Progenitor cell of endocrine pancreas (in vitro differentiated cells): Measurements from ENCODE around the gene PLXDC2. TPM values are rescaled to one million over a fixed set of nuclear protein-coding genes. Genes with fewer than 3 reads are reported as not detected.

Experiments used
- DNase-seq: peaks from one replicate; pipeline ENCODE4 v3.0.0; 2021; ENCODE audit warnings: low spot score; ENCODE audit not compliant: unreplicated experiment
- H3K27ac Mint-ChIP-seq: 2 replicates; pipeline ENCODE4 v1.8.0; 2021; ENCODE audit warnings: mild to moderate bottlenecking, moderate library complexity, mixed read lengths
- H3K27me3 Mint-ChIP-seq: 2 replicates; pipeline ENCODE4 v1.8.0; 2021; ENCODE audit warnings: mixed read lengths
- H3K36me3 Mint-ChIP-seq: 2 replicates; pipeline ENCODE4 v1.8.0; 2022; ENCODE audit warnings: mixed read lengths; ENCODE audit not compliant: insufficient read depth
- H3K4me1 Mint-ChIP-seq: 2 replicates; pipeline ENCODE4 v1.8.0; 2021; ENCODE audit warnings: low read depth, mixed read lengths
- H3K4me3 Mint-ChIP-seq: 2 replicates; pipeline ENCODE4 v1.8.0; 2021; ENCODE audit warnings: low read depth, mild to moderate bottlenecking, moderate library complexity, mixed read lengths
- H3K9me3 Mint-ChIP-seq: 2 replicates; pipeline ENCODE4 v1.8.0; 2021; ENCODE audit warnings: low read depth, mixed read lengths
- total RNA-seq: library from RNA; stranded (reverse); gene quantifications from 2 replicates; pipeline ENCODE4 v1.2.1, GENCODE V29; 2021
- TF ChIP-seq, protein P1 (sequence below): fragments of 200-600 bp; sonication (generic); IDR thresholded peaks from one replicate; pipeline ENCODE4 v1.5.0; 2021; ENCODE audit warnings: antibody characterized with exemption, mild to moderate bottlenecking; ENCODE audit not compliant: unreplicated experiment

The PLXDC2 gene
- total RNA-seq, 1 donor from 2014 or later, result 44.3 TPM

- no peaks in the 10 kb centered on the region for H3K27me3 Mint-ChIP-seq
- peaks cover 28% of the 10 kb centered on the region for H3K9me3 Mint-ChIP-seq
- H3K4me3 Mint-ChIP-seq, result no peak overlapping the region
- H3K36me3 Mint-ChIP-seq, result peaks cover 3% of the 10 kb centered on the region
- no peaks in the 10 kb centered on the region for H3K4me1 Mint-ChIP-seq
- no peak for DNase-seq
- H3K27ac Mint-ChIP-seq, result no peak overlapping the region
- TF ChIP-seq, protein P1, sequence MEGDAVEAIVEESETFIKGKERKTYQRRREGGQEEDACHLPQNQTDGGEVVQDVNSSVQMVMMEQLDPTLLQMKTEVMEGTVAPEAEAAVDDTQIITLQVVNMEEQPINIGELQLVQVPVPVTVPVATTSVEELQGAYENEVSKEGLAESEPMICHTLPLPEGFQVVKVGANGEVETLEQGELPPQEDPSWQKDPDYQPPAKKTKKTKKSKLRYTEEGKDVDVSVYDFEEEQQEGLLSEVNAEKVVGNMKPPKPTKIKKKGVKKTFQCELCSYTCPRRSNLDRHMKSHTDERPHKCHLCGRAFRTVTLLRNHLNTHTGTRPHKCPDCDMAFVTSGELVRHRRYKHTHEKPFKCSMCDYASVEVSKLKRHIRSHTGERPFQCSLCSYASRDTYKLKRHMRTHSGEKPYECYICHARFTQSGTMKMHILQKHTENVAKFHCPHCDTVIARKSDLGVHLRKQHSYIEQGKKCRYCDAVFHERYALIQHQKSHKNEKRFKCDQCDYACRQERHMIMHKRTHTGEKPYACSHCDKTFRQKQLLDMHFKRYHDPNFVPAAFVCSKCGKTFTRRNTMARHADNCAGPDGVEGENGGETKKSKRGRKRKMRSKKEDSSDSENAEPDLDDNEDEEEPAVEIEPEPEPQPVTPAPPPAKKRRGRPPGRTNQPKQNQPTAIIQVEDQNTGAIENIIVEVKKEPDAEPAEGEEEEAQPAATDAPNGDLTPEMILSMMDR, result no peak
These were observed 485.8 kb downstream of the PLXDC2 start for GRCh38 chr10:20302033-20302432.

DNA sequence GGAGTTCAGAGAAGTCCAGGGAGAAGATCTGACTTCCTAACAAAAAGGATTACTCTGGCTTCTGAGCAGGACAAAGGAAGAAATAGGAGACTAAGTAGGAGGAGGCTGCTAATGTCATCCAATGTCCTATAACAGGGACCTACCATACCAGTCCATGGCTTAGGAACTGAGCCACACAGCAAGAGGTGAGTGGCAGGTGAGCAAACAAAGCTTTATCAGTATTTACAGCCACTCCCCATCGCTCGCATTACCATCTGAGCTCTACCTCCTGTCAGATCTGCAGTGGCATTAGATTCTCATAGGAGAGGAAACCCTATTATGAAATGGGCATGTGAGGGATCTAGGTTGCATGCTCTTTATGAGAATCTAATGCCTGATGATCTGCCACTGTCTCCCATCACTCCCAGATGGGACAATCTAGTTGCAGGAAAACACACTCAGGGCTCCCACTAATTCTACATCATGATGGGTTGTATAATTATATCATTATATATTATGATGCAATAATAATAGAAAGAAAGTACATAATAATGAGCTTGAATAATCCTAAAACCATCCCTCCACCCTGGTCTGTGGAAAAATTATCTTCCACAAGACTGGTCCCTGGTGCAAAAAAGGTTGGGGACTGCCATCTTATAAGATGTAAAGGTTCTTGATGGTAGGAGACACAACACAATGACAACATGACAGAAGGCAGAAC, 487.4 kb downstream of the PLXDC2 start:
- Mint-ChIP-seq H3K27ac (no peak overlapping the region), H3K9me3 (peaks cover 19% of the 10 kb centered on the region)

DNA sequence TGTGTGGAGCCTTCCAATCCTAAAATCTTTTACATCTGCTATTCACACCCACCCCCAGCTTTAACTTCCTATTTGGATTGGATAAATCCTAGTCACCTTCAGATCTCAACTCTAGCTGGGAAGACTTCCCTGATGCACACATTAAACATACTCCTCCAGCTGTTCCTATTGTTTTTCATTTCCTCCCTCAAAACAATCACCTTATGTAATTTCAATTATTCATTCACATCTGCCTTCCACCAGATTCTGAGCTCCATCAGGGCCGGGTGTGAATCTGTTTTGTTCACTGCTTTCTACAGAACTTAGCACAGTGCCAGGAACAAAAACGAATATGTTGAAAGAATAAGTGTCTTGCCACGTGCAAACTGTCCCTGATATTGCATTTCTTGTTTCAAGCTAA, 497.4 kb downstream of the PLXDC2 start:
- TF ChIP-seq, protein P1, result no peak
- no peak overlapping the region for H3K27ac Mint-ChIP-seq
- no peak overlapping the region for H3K4me3 Mint-ChIP-seq
- DNase-seq, result no peak
- H3K4me1 Mint-ChIP-seq, result peaks cover 2% of the 10 kb centered on the region
- no peaks in the 10 kb centered on the region for H3K36me3 Mint-ChIP-seq
- no peaks in the 10 kb centered on the region for H3K27me3 Mint-ChIP-seq
- peaks cover 19% of the 10 kb centered on the region for H3K9me3 Mint-ChIP-seq

More for the DNA sequence above, 487.4 kb downstream of the PLXDC2 start:
- no peak for DNase-seq
- Mint-ChIP-seq H3K36me3 (peaks cover 1% of the 10 kb centered on the region), H3K4me3 (no peak overlapping the region), H3K27me3 (no peaks in the 10 kb centered on the region), H3K4me1 (no peaks in the 10 kb centered on the region)
- TF ChIP-seq, protein P1, result no peak

DNA sequence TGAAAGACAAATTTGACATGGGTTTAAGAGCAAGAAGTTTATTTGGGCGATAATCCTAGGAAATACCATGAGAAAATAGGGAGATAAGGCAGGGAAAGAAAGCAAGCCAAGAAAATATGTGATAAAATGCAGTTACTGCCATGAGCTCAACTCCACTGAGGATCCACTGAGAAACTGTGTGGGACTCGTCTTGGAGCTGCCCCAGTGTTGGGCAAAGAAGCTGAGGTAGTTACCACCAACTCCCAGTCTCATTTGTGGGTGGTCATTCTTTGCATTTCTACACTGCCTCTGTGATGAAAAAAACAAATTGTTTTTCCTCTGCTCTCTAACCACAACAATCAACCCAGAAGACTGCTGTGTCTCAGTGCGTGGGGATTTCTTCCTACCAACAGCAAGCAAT, 498.2 kb downstream of the PLXDC2 start:
- no peak overlapping the region for H3K27ac Mint-ChIP-seq
- peaks cover 17% of the 10 kb centered on the region for H3K9me3 Mint-ChIP-seq
- peaks cover 2% of the 10 kb centered on the region for H3K4me1 Mint-ChIP-seq
- no peaks in the 10 kb centered on the region for H3K27me3 Mint-ChIP-seq
- H3K4me3 Mint-ChIP-seq, result no peak overlapping the region
- TF ChIP-seq, protein P1, result no peak
- H3K36me3 Mint-ChIP-seq, result no peaks in the 10 kb centered on the region
- no peak for DNase-seq

DNA sequence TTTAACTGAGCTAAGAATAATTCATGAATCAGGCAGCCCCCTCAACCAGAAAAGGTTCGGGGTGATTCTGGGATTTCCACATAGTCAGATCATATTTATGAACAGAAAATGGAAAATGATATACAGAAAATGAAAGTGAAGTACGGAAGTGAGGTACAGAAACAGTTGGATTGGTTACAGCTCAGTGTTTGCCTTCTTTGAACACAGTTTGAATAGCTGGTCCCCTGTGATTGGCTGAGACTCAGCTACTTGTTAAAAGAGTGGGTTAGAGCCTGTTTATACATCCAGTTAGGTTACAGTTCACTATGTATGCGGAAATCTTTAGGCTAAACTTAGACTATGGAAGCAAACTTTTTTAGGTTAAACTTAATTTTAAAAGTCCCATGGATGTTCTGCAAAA, 511.7 kb downstream of the PLXDC2 start:
- peaks cover 3% of the 10 kb centered on the region for H3K9me3 Mint-ChIP-seq
- no peaks in the 10 kb centered on the region for H3K36me3 Mint-ChIP-seq
- no peak overlapping the region for H3K27ac Mint-ChIP-seq
- no peaks in the 10 kb centered on the region for H3K27me3 Mint-ChIP-seq
- DNase-seq, result no peak
- TF ChIP-seq, protein P1, result no peak
- H3K4me1 Mint-ChIP-seq, result no peaks in the 10 kb centered on the region
- H3K4me3 Mint-ChIP-seq, result no peak overlapping the region
